ENCODE results near the gene WASF3.
"Not testable (repeated sequence)": the region's sequence is repeated elsewhere in the genome, so short reads cannot be mapped to it uniquely, and the experiment has no call there.

GRCh38 chr13:26723620-26724019 lies 166.1 kb downstream of the WASF3 start:
- not testable (repeated sequence) for TF ChIP-seq CTCF (IDR thresholded peaks at IDR 0.05; ENCODE audit: low read length); EZH2 (optimal IDR thresholded peaks at IDR 0.05; ENCODE audit: low read depth, low read length)
